GM18870 (cell line): Measurements from ENCODE around the gene SCRN2.

Experiments
- ATAC-seq: cut with Tn5 transposase; IDR thresholded peaks from one replicate; pipeline ENCODE4 v1.9.1; 2021; ENCODE audit warnings: moderate library complexity; ENCODE audit not compliant: unreplicated experiment

SCRN2 gene

GRCh38 chr17:47808036-47808829 is 32.8 kb downstream of the SCRN2 start:
- ATAC-seq: no peak

DNA sequence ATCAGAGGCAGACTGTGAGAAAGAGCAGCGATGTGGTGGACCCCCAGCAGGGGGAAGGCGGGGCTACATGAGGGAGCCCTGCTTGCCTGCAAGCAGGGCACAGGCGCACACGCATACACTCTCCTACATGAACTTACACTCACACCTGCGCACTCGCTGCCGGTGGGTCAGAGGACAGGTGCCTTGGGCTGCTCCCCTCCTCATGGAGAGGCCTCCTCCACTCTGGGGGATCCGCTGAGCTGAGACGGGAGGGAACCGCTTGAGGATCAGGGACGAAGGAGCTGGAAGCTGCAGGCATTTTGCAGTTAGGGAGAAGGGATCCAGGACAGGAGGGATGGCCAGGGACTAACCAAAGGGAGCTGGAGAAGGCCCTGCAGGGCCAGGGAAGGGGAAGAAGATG is 33.7 kb downstream of the SCRN2 start:
- ATAC-seq: no peak

GRCh38 chr17:47806913-47807255 is 34.2 kb downstream of the SCRN2 start:
- ATAC-seq: no peak

GRCh38 chr17:47806026-47806912 is 34.8 kb downstream of the SCRN2 start:
- no peak for ATAC-seq

GRCh38 chr17:47804461-47804860 is 36.6 kb downstream of the SCRN2 start:
- no peak for ATAC-seq

GRCh38 chr17:47803751-47804150 is 37.3 kb downstream of the SCRN2 start:
- no peak for ATAC-seq

DNA sequence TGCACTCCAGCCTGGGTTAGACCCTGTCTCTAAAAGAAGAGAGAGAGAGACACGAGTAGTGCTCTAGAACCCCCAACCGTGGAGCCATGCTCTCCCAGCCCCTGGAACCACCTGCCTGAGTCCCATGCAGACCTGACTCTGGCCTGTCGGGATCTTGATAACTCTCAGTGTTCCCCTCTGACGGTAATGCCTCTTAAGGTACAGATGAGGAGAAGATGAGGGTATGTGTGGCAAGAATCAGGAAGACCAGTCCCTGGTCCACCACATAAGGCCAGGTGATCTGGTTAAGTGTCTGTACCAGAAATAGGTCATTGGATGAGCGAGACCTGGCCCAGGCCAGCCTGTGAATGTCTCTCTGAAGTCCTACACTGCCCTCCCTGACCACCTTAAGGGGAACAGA is 37.9 kb downstream of the SCRN2 start:
- no peak for ATAC-seq

- ATAC-seq: no peak
These were observed 38.6 kb downstream of the SCRN2 start for GRCh38 chr17:47802341-47803022.

GRCh38 chr17:47801906-47802305 is 39.2 kb downstream of the SCRN2 start:
- no peak for ATAC-seq

- no peak for ATAC-seq
These were observed 39.8 kb downstream of the SCRN2 start for GRCh38 chr17:47801176-47801765.

- no peak for ATAC-seq
These were observed 40.4 kb downstream of the SCRN2 start for GRCh38 chr17:47800686-47801085.

GRCh38 chr17:47797797-47798196 is 43.3 kb downstream of the SCRN2 start:
- ATAC-seq: no peak

GRCh38 chr17:47792979-47793378 is 48.1 kb downstream of the SCRN2 start:
- ATAC-seq: no peak

DNA sequence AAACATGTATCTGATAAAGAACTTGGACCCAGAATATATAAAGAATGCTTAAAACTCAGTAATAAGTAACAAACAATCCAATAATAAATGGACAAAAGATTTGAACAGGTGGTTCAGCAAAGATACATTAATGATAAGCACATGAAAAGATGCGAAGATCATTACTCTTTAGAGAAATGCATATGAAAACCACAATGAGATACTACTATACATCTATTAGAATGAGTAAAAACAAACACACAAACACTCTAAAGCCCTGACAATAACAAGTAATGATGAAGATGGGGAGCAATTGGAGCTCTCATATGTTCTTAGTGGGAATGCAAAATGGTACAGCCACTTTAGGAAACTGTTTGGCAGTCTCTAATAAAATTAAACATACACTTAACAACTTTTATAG is 48.6 kb downstream of the SCRN2 start:
- ATAC-seq: no peak

DNA sequence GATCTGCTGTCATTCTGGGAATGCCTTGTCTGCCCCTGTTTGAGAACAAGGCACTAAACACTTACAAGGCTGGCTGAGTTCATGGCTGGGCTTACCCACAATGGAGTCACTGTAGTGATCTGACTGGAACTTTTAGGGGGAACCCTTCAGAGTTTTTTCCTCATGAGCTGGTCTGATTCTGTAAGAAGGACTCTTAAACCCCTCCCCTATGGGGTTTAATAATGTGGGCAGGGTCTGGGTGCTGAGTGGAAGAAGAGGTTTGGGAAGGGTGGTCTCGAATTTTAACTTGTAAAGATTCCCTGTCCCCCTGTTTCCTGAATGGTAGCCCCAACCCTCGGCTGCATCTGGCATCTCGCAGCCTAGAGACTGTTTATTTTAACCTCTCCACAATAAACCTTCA is 50.0 kb downstream of the SCRN2 start:
- ATAC-seq: no peak

DNA sequence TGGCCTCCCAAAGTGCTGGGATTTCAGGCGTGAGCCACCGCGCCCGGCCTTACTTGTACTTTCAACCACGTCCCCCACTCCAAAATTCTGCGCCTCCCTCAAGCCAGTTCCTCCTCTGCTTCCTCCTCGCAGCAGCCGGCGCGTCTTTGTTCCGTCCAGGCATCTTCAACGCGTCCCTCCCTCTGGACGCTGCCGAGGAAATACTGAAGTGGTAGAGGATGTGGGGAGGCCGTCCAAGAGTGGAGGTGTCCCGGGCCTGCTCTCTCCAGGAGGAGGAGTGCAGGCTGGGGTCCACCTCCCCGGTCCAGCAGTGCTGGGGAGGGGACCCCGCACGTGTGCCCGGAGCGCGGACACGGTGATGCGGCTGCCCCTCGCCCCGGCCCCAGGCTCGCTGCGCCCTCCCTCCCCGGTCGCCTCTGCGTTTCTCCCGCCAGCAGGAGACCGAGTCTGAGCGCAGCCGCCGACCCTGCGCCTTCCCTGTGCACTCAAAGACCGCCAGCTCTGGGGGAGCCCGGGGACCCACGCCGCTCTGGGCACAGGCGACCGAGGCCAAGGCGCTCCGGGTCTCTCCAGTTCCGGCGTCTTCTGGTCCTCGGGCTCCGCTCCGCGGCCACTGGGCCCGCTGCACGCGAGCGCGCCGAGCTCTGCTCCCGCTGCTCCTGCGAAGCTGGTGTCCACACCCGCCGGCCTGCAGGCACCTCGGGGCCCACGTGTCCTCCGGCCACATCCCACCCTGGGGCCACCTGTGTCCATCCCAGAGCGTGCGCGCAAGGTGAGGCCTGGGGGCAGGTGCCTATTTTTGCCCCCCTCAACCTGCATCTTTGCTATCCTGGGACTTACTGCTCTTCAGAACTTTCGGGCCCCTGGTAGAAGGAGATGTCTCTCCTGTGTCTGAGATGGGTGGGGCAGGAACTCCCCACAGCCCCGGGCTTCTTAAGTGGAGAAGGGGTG is 51.2 kb downstream of the SCRN2 start:
- no peak for ATAC-seq
